AG04450 (cell line): ENCODE results near the gene PTPRG. TPM values are rescaled to one million over a fixed set of nuclear protein-coding genes. Genes with fewer than 3 reads are reported as not detected.

Experiments used
- CTCF ChIA-PET: fragments of 300-600, 350-600 bp; formaldehyde crosslinking; extraction: SDS; loops from one replicate; lab custom pipeline; 2022; ENCODE audit warnings: antibody characterized with exemption, inconsistent platforms; lab: Charles Lee
- POLR2A ChIA-PET: fragments of 350-600 bp; formaldehyde crosslinking; extraction: SDS; loops from one replicate; lab custom pipeline; 2021; ENCODE audit warnings: antibody characterized with exemption, inconsistent platforms; lab: Yijun Ruan, JAX
- DNase-seq: peaks from one replicate; pipeline ENCODE4 v3.0.0-alpha.2; 2011; ENCODE audit warnings: low read depth, low spot score
- H3K27ac ChIP-seq: one replicate; pipeline ENCODE4 v1.5.1; 2012; ENCODE audit warnings: low read depth, low read length, control low read depth
- H3K27me3 ChIP-seq: one replicate; pipeline ENCODE4 v1.6.0; 2012; ENCODE audit warnings: low read length; ENCODE audit not compliant: control insufficient read depth, insufficient read depth
- H3K4me3 ChIP-seq: 2 replicates; pipeline ENCODE4 v1.5.1; 2011; ENCODE audit warnings: mild to moderate bottlenecking, low read depth, low read length, control low read depth
- H3K9me3 ChIP-seq: 2 replicates; pipeline ENCODE4 v1.5.1; 2012; ENCODE audit warnings: low read length; ENCODE audit not compliant: control insufficient read depth, insufficient read depth
- polyA plus RNA-seq: library from polyadenylated mRNA; depleted of rRNA; stranded (reverse); fragments of >200 nt; gene quantifications from 2 replicates; pipeline ENCODE4 v1.2.3, GENCODE V29; 2011
- TF ChIP-seq, protein P1 (sequence below): IDR thresholded peaks from 2 replicates; pipeline ENCODE4 v1.5.1; 2011; ENCODE audit warnings: low read depth, low read length, control low read depth, inconsistent platforms

The PTPRG gene
- polyA plus RNA-seq, 1 experiment, result 26.5 TPM

GRCh38 chr3:61570813-61571212, 9.4 kb downstream of the PTPRG start:
- H3K9me3 ChIP-seq, result peaks cover 5% of the 10 kb centered on the region; the same call in 1 of the 2 replicates
- TF ChIP-seq, protein P1, sequence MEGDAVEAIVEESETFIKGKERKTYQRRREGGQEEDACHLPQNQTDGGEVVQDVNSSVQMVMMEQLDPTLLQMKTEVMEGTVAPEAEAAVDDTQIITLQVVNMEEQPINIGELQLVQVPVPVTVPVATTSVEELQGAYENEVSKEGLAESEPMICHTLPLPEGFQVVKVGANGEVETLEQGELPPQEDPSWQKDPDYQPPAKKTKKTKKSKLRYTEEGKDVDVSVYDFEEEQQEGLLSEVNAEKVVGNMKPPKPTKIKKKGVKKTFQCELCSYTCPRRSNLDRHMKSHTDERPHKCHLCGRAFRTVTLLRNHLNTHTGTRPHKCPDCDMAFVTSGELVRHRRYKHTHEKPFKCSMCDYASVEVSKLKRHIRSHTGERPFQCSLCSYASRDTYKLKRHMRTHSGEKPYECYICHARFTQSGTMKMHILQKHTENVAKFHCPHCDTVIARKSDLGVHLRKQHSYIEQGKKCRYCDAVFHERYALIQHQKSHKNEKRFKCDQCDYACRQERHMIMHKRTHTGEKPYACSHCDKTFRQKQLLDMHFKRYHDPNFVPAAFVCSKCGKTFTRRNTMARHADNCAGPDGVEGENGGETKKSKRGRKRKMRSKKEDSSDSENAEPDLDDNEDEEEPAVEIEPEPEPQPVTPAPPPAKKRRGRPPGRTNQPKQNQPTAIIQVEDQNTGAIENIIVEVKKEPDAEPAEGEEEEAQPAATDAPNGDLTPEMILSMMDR, result no peak
- no peak overlapping the region for H3K4me3 ChIP-seq
- POLR2A ChIA-PET, result interaction anchor here (0.6 kb wide), 1 partner anchor 21 kb away, joined by 3 read pairs; no protein-coding TSS in a partner anchor
- CTCF ChIA-PET, result interaction anchor here (0.5 to 2.2 kb wide), 4 partner anchors 10 to 618 kb away, joined by 3 to 9 read pairs (median 4); partner anchors contain the start of gene PTPRG
- no peaks in the 10 kb centered on the region for H3K27me3 ChIP-seq
- no peak overlapping the region for H3K27ac ChIP-seq
- no peak for DNase-seq

GRCh38 chr3:61571516-61572336, 10.4 kb downstream of the PTPRG start:
- ChIA-PET CTCF (interaction anchor here (0.5 to 2.2 kb wide), 4 partner anchors 11 to 617 kb away, joined by 3 to 9 read pairs (median 4); partner anchors contain the start of gene PTPRG), POLR2A (no interaction called here)
- Histone ChIP-seq H3K27me3 (no peaks in the 10 kb centered on the region), H3K27ac (no peak overlapping the region), H3K9me3 (peaks cover 5% of the 10 kb centered on the region; the same call in 1 of the 2 replicates), H3K4me3 (no peak overlapping the region)
- TF ChIP-seq, protein P1, result no peak
- DNase-seq, result peak; percentile 44

GRCh38 chr3:61572879-61573278, 11.5 kb downstream of the PTPRG start:
- H3K27me3 ChIP-seq, result no peaks in the 10 kb centered on the region
- POLR2A ChIA-PET, result interaction anchor here (0.6 kb wide), 1 partner anchor 21 kb away, joined by 3 read pairs; no protein-coding TSS in a partner anchor
- DNase-seq, result no peak
- TF ChIP-seq, protein P1, result no peak
- peaks cover 5% of the 10 kb centered on the region; the same call in 1 of the 2 replicates for H3K9me3 ChIP-seq
- CTCF ChIA-PET, result interaction anchor here (0.5 to 3.0 kb wide), 2 partner anchors 8 to 1962 kb away, joined by 3 to 13 read pairs; no protein-coding TSS in a partner anchor
- H3K4me3 ChIP-seq, result no peak overlapping the region
- no peak overlapping the region for H3K27ac ChIP-seq

DNA sequence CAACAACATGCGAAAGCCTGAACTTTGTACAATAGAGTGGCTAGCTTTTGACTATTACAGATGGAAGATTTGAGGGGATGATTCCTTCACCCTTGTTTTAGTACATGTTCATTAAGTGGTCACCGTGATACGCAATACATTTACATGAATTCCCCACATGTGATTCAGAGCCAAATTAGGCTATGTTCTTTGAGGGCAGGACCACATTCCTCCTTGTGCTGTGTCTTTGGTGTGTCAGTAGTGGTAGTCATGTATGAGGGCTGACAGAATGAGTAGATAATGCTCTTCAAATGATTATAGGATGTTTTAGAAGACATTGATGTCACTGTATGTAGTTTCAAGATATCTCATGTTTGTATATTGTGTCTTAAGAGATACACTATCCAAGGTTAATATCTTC, 12.1 kb downstream of the PTPRG start:
- POLR2A ChIA-PET, result interaction anchor here (0.6 kb wide), 1 partner anchor 20 kb away, joined by 3 read pairs; no protein-coding TSS in a partner anchor
- H3K27ac ChIP-seq, result no peak overlapping the region
- no peak for DNase-seq
- H3K4me3 ChIP-seq, result no peak overlapping the region
- H3K27me3 ChIP-seq, result no peaks in the 10 kb centered on the region
- TF ChIP-seq, protein P1, result no peak
- CTCF ChIA-PET, result interaction anchor here (3.0 kb wide), 1 partner anchor 9 kb away, joined by 13 read pairs; no protein-coding TSS in a partner anchor
- peaks cover 5% of the 10 kb centered on the region; the same call in 1 of the 2 replicates for H3K9me3 ChIP-seq
